ENCODE measurements around the gene FYB2. TPM values are rescaled to one million over a fixed set of nuclear protein-coding genes. Genes with fewer than 3 reads are reported as not detected.

Gene FYB2, protein sequence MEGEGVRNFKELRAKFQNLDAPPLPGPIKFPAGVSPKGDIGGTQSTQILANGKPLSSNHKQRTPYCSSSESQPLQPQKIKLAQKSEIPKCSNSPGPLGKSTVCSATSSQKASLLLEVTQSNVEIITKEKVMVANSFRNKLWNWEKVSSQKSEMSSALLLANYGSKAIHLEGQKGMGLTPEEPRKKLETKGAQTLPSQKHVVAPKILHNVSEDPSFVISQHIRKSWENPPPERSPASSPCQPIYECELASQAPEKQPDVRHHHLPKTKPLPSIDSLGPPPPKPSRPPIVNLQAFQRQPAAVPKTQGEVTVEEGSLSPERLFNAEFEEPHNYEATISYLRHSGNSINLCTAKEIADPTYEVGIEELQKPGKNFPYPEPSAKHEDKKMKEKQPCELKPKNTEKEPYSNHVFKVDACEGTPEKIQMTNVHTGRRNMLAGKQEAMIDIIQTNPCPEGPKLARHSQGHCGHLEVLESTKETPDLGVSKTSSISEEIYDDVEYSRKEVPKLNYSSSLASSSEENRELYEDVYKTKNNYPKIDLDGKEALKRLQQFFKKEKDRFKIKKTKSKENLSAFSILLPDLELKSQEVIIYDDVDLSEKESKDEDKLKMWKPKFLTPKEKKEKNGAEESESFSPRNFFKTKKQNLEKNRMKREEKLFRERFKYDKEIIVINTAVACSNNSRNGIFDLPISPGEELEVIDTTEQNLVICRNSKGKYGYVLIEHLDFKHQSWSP
- 0.19 TPM in 1 of 2 replicates, not detected in the other for total RNA-seq (2013; cell fraction: nucleolus; rRNA removed)
- total RNA-seq (2014; rRNA removed): 0.33 TPM in 1 of 2 replicates, not detected in the other
- 0.04 and 0.14 TPM in 2 replicates for total RNA-seq (2014; rRNA removed; fragmentation: Illumina TruSeq; extraction: Trizol)
- 0.08 TPM in 1 of 2 replicates, not detected in the other for total RNA-seq (2021)
- not detected for polyA plus RNA-seq (2011; ENCODE audit: low read depth)
- polyA plus RNA-seq (2011; rRNA removed): 0.05 and 0.12 TPM in 2 replicates
- polyA plus RNA-seq (2011; cell fraction: cytosol; rRNA removed): 0.01 and 0.03 TPM in 2 replicates
- polyA plus RNA-seq (2011; cell fraction: nucleus; rRNA removed): 0.15 and 0.23 TPM in 2 replicates
- not detected in 2 replicates for polyA plus RNA-seq (2012)
- polyA plus RNA-seq (2014; fragmentation: Illumina TruSeq; extraction: Trizol): 0.09 and 0.13 TPM in 2 replicates
- polyA plus RNA-seq (2014; fragmentation: Nextera tagmentation; extraction: Ambion mirVana): under 1 TPM in 1 of 2 experiments, not detected in 1; 0.04 TPM
- 0.04 and 0.05 TPM in 2 replicates for polyA plus RNA-seq (2014; rRNA removed)
- polyA plus RNA-seq (2016; fragmentation: Nextera tagmentation; extraction: Ambion mirVana): under 1 TPM in 1 of 2 experiments, not detected in 1; 0.16 TPM
- 0.15 TPM in 1 of 2 replicates, not detected in the other for polyA minus RNA-seq (2011; rRNA and poly(A)+ RNA removed)
- polyA minus RNA-seq (2011; cell fraction: cytosol; rRNA and poly(A)+ RNA removed): not detected in 2 replicates
- 0.12 TPM in 1 of 2 replicates, not detected in the other for polyA minus RNA-seq (2011; cell fraction: nucleus; rRNA and poly(A)+ RNA removed)
- Bru-seq, nascent RNA: percentile 18 among the genes with signal in this experiment
- BruChase-seq, experiment 1, labeled RNA remaining after a 6-hour chase: percentile 18 among the genes with signal in this experiment
- BruChase-seq, experiment 2, labeled RNA remaining after a 2-hour chase: percentile 21 among the genes with signal in this experiment
- long read RNA-seq, experiment 1: 0 reads
- long read RNA-seq, experiment 2: 0 reads

DNA sequence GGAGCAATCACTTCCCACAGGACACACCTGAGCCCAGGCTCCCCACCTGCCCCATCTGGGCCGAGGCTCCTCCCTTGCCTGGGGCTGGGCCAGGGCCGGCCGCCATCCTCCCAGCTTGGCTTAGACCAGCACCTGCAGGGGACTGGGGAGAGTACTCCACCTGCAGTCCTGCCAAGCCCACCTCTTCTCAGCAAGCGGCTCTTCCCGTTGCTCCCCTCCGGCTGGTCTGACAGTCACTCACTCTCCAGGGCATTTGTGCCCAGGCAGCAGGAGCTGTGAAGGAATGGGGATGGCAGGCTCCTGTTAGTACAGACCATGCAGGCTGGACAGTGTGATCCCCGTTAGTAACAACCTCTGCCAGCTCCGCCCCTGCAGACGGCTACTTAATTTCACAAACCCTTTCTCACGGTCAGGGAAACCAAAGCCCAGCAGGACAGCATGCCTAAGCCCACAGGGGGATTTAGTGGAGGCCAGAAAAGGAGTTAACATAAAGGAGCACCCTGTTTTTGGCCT is at the start of gene FYB2:
Gene FYB2, minus strand, starts transcription at position 18 of the 513 bp plus-strand sequence. CDS start 114 bp downstream, outside the sequence.
- H2AFZ ChIP-seq (ENCODE audit: control insufficient read depth, low read depth, low read length): no peak within 1 kb of the TSS
- H3K27me3 ChIP-seq (replicated peaks in 1 of 2; ENCODE audit: control insufficient read depth in 2 of 2, insufficient read depth in 2 of 2, low read length in 1 of 2): no peaks in the 10 kb centered on the region
- no peaks in the 10 kb centered on the region for H3K79me2 ChIP-seq (ENCODE audit: control insufficient read depth, insufficient read depth, low read length)
- H3K4me3 ChIP-seq: no peak within 1 kb of the TSS
- POLR2A ChIA-PET: no interaction called here
- in situ Hi-C loops (cut with MboI) (no loop called here), intact Hi-C loops (cut with micrococcal nuclease; ENCODE audit: unreplicated experiment) (no loop called here)
- no peaks in the 10 kb centered on the region for H3K36me3 ChIP-seq (ENCODE audit: control insufficient read depth in 2 of 2, insufficient read depth in 2 of 2, low read length in 1 of 2)
- H3K9me3 ChIP-seq (replicated peaks; ENCODE audit: control insufficient read depth, insufficient read depth, low read length): no peaks in the 10 kb centered on the region
- H3K27ac ChIP-seq (ENCODE audit: control insufficient read depth, insufficient read depth): no peak within 1 kb of the TSS
- WGBS (ENCODE audit: insufficient coverage, insufficient replicate concordance, low lambda C conversion rate, missing lambda C conversion rate): 40% methylated on average over 10 of the region's 10 CpGs
- SMC1A ChIA-PET (ENCODE audit: uncharacterized antibody, unreplicated experiment): interaction anchor here (1.3 to 2.1 kb wide), 2 partner anchors 23 to 1534 kb away, joined by 3 to 7 read pairs; no protein-coding TSS in a partner anchor
- no peak for DNase-seq (ENCODE audit: low read depth, low spot score)
- H4K20me1 ChIP-seq (ENCODE audit: control insufficient read depth, insufficient read depth): no peaks in the 10 kb centered on the region
- BruUV-seq (replicated peaks): no TSS peak
- RAD21 ChIA-PET (ENCODE audit: unreplicated experiment): interaction anchor here (0.5 to 1.5 kb wide), 3 partner anchors 55 to 710 kb away, joined by 3 read pairs; no protein-coding TSS in a partner anchor
- H3K4me1 ChIP-seq (ENCODE audit: control insufficient read depth, insufficient read depth, low read length): no peaks in the 10 kb centered on the region
- H3K4me2 ChIP-seq (ENCODE audit: control insufficient read depth, insufficient read depth): no peak within 1 kb of the TSS
- no peak within 1 kb of the TSS for H3K9ac ChIP-seq (ENCODE audit: control insufficient read depth, insufficient read depth, low read length)
- ATAC-seq: peak; percentile 13
- no peak for FAIRE-seq
- CTCF ChIA-PET: interaction anchor here (0.7 to 3.6 kb wide), 5 partner anchors 16 to 110 kb away, joined by 3 to 18 read pairs (median 9); no protein-coding TSS in a partner anchor
- no peak for TF ChIP-seq RCOR1 (conservative IDR thresholded peaks at IDR 0.05; ENCODE audit: low read depth, low read length)
- TF ChIP-seq, protein P1, sequence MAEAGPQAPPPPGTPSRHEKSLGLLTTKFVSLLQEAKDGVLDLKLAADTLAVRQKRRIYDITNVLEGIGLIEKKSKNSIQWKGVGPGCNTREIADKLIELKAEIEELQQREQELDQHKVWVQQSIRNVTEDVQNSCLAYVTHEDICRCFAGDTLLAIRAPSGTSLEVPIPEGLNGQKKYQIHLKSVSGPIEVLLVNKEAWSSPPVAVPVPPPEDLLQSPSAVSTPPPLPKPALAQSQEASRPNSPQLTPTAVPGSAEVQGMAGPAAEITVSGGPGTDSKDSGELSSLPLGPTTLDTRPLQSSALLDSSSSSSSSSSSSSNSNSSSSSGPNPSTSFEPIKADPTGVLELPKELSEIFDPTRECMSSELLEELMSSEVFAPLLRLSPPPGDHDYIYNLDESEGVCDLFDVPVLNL (IDR thresholded peaks at IDR 0.05; ENCODE audit: low read depth, low read length): no peak
- no peak for TF ChIP-seq MEF2B (IDR thresholded peaks at IDR 0.05; ENCODE audit: partially characterized antibody, poor library complexity, severe bottlenecking)
- no peak for TF ChIP-seq ETV6 (conservative IDR thresholded peaks at IDR 0.05 in 1 of 2, IDR thresholded peaks at IDR 0.05 in 1 of 2; ENCODE audit: borderline replicate concordance in 1 of 2, low read depth in 1 of 2)
- no peak for TF ChIP-seq SPI1 (IDR thresholded peaks at IDR 0.05; ENCODE audit: borderline replicate concordance, insufficient read depth, low read depth, low read length)
- no peak for TF ChIP-seq SIN3A (IDR thresholded peaks at IDR 0.05; ENCODE audit: low read depth, low read length)
- TF ChIP-seq RBBP5 (conservative IDR thresholded peaks at IDR 0.05): no peak
- no peak for TF ChIP-seq JUND (IDR thresholded peaks at IDR 0.05; ENCODE audit: low read depth, low read length)
- TF ChIP-seq RUNX3 (IDR thresholded peaks at IDR 0.05; ENCODE audit: low read length): no peak
- no peak for TF ChIP-seq EGR1 (IDR thresholded peaks at IDR 0.05; ENCODE audit: borderline replicate concordance in 1 of 2, low read depth in 2 of 2, low read length in 2 of 2)
- TF ChIP-seq, protein P2, sequence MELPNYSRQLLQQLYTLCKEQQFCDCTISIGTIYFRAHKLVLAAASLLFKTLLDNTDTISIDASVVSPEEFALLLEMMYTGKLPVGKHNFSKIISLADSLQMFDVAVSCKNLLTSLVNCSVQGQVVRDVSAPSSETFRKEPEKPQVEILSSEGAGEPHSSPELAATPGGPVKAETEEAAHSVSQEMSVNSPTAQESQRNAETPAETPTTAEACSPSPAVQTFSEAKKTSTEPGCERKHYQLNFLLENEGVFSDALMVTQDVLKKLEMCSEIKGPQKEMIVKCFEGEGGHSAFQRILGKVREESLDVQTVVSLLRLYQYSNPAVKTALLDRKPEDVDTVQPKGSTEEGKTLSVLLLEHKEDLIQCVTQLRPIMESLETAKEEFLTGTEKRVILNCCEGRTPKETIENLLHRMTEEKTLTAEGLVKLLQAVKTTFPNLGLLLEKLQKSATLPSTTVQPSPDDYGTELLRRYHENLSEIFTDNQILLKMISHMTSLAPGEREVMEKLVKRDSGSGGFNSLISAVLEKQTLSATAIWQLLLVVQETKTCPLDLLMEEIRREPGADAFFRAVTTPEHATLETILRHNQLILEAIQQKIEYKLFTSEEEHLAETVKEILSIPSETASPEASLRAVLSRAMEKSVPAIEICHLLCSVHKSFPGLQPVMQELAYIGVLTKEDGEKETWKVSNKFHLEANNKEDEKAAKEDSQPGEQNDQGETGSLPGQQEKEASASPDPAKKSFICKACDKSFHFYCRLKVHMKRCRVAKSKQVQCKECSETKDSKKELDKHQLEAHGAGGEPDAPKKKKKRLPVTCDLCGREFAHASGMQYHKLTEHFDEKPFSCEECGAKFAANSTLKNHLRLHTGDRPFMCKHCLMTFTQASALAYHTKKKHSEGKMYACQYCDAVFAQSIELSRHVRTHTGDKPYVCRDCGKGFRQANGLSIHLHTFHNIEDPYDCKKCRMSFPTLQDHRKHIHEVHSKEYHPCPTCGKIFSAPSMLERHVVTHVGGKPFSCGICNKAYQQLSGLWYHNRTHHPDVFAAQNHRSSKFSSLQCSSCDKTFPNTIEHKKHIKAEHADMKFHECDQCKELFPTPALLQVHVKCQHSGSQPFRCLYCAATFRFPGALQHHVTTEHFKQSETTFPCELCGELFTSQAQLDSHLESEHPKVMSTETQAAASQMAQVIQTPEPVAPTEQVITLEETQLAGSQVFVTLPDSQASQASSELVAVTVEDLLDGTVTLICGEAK (IDR thresholded peaks at IDR 0.05; ENCODE audit: borderline replicate concordance): no peak
- no peak for TF ChIP-seq SMAD1 (IDR thresholded peaks at IDR 0.05; ENCODE audit: low read depth, partially characterized antibody)

Data from GM12878 (cell line).